Naive thymus-derived CD4-positive, alpha-beta T cell (primary cell): Measurements from ENCODE around the gene CRB2. TPM values are rescaled to one million over a fixed set of nuclear protein-coding genes. Genes with fewer than 3 reads are reported as not detected.

Experiments used
- ATAC-seq: fragments of 150-1000 bp; cut with Tn5 transposase; 2 replicates; pipeline ENCODE4 v1.10.0; 2021; ENCODE audit warnings: mild to moderate bottlenecking, moderate library complexity
- CTCF ChIA-PET: fragments of 350-600 bp; sonication (Branson Sonifier 250); formaldehyde crosslinking; loops from one replicate; lab custom pipeline; 2021; ENCODE audit warnings: antibody characterized with exemption; lab: Charles Lee
- POLR2A ChIA-PET: fragments of 350-600 bp; sonication (Branson Sonifier 250); formaldehyde crosslinking; loops from one replicate; lab custom pipeline; 2021; ENCODE audit warnings: antibody characterized with exemption, inconsistent platforms; lab: Charles Lee
- DNase-seq, 9 donors: peaks; one replicate each; pipeline versions ENCODE4 v3.0.0 to v3.0.0-alpha.2; 2020 to 2022; ENCODE audit warnings: mixed read lengths in 1 of 9
- H3K27ac ChIP-seq: one replicate; pipeline ENCODE4 v1.7.0; 2013; ENCODE audit warnings: mild to moderate bottlenecking, low read depth, low read length, moderate library complexity
- H3K27me3 ChIP-seq, 2 donors: one replicate each; pipeline ENCODE4 v1.7.0; 2013; ENCODE audit warnings: low read length in 2 of 2, mild to moderate bottlenecking in 2 of 2, moderate library complexity in 2 of 2; ENCODE audit not compliant: control insufficient read depth in 2 of 2, insufficient read depth in 2 of 2
- H3K36me3 ChIP-seq, 3 experiments: 1 replicate in 2 of 3; 2 replicates in 1 of 3; pipeline ENCODE4 v1.7.0; 2013; ENCODE audit warnings: low read length in 3 of 3, mild to moderate bottlenecking in 3 of 3, moderate library complexity in 1 of 3; ENCODE audit not compliant: insufficient read depth in 3 of 3, control insufficient read depth in 2 of 3
- H3K4me1 ChIP-seq, 2 donors: one replicate each; pipeline ENCODE4 v1.7.0; 2013; ENCODE audit warnings: low read length in 2 of 2, mild to moderate bottlenecking in 2 of 2, moderate library complexity in 1 of 2; ENCODE audit not compliant: control insufficient read depth in 2 of 2, insufficient read depth in 2 of 2
- H3K4me3 ChIP-seq: 2 replicates; pipeline ENCODE4 v1.7.0; 2013; ENCODE audit warnings: mild to moderate bottlenecking, low read length
- H3K9me3 ChIP-seq, 3 experiments: 1 replicate in 2 of 3; 2 replicates in 1 of 3; pipeline ENCODE4 v1.7.0; 2013; ENCODE audit warnings: low read length in 3 of 3; ENCODE audit not compliant: control insufficient read depth in 2 of 3
- H3K27ac Mint-ChIP-seq, 9 donors: one replicate each; pipeline ENCODE4 v1.8.0; 2020 to 2022; ENCODE audit warnings: mixed read lengths in 9 of 9, mild to moderate bottlenecking in 8 of 9, moderate library complexity in 5 of 9, inconsistent platforms in 2 of 9
- H3K27me3 Mint-ChIP-seq, 5 donors: one replicate each; pipeline ENCODE4 v1.8.0; 2021 to 2022; ENCODE audit warnings: mixed read lengths in 5 of 5, mild to moderate bottlenecking in 1 of 5
- H3K36me3 Mint-ChIP-seq, 5 donors: one replicate each; pipeline ENCODE4 v1.8.0; 2020 to 2022; ENCODE audit warnings: mixed read lengths in 5 of 5, mild to moderate bottlenecking in 3 of 5, inconsistent platforms in 1 of 5
- H3K4me1 Mint-ChIP-seq, 7 donors: one replicate each; pipeline ENCODE4 v1.8.0; 2020 to 2022; ENCODE audit warnings: mixed read lengths in 7 of 7, mild to moderate bottlenecking in 3 of 7, inconsistent platforms in 1 of 7
- H3K4me3 Mint-ChIP-seq, 10 donors: one replicate each; pipeline ENCODE4 v1.8.0; 2020 to 2022; ENCODE audit warnings: mild to moderate bottlenecking in 10 of 10, mixed read lengths in 10 of 10, moderate library complexity in 6 of 10, inconsistent platforms in 2 of 10
- H3K9me3 Mint-ChIP-seq, 11 donors: one replicate each; pipeline ENCODE4 v1.8.0; 2020 to 2022; ENCODE audit warnings: mixed read lengths in 11 of 11, mild to moderate bottlenecking in 4 of 11, inconsistent platforms in 1 of 11, moderate library complexity in 1 of 11
- intact Hi-C, 2 donors: fragments of 100-400 bp; cut with micrococcal nuclease; formaldehyde crosslinking; loops; one replicate each; pipeline ENCODE4 v1.15.1; 2023
- polyA plus RNA-seq, 2 donors: library from polyadenylated mRNA; unstranded; fragments of 300-500 nt; fragmentation: Illumina TruSeq; gene quantifications; one replicate each; pipeline ENCODE4 v1.2.3, GENCODE V29; 2021
- total RNA-seq, 6 experiments: library from RNA in 5 of 6; stranded (reverse) in 5 of 6; gene quantifications; 1 replicate in 5 of 6; 2 replicates in 1 of 6; pipeline ENCODE4 v1.2.3 and lab custom pipeline; 2021 to 2026

Gene CRB2
- total and polyA plus RNA-seq, 7 experiments from 2014 or later, result not detected

- Mint-ChIP-seq H3K27me3 (no peaks in the 10 kb centered on the region), H3K27ac (no peak overlapping the region), H3K36me3 (no peaks in the 10 kb centered on the region), H3K9me3 (no peaks in the 10 kb centered on the region), H3K4me3 (no peak overlapping the region), H3K4me1 (peaks cover 0 to 4% (median 0%) of the 10 kb centered on the region in 7 donors)
- Histone ChIP-seq H3K4me3 (no peak overlapping the region), H3K36me3 (peaks cover 0 to 4% (median 0%) of the 10 kb centered on the region in 3 experiments), H3K27me3 (no peaks in the 10 kb centered on the region), H3K9me3 (no peaks in the 10 kb centered on the region), H3K4me1 (no peaks in the 10 kb centered on the region), H3K27ac (no peak overlapping the region)
- ChIA-PET POLR2A (interaction anchor here (0.6 kb wide), 1 partner anchor 201 kb away, joined by 3 read pairs; no protein-coding TSS in a partner anchor), CTCF (interaction anchor here (0.7 kb wide), 1 partner anchor 353 kb away, joined by 3 read pairs; no protein-coding TSS in a partner anchor)
- no peak for DNase-seq
- intact Hi-C loops, result no loop called here
- no peak for ATAC-seq
Measured at GRCh38 chr9:123382653-123383511, 26.9 kb downstream of the CRB2 start.

GRCh38 chr9:123383512-123384170, 27.6 kb downstream of the CRB2 start:
- Histone ChIP-seq H3K4me3 (no peak overlapping the region), H3K9me3 (no peaks in the 10 kb centered on the region), H3K27me3 (no peaks in the 10 kb centered on the region), H3K36me3 (peaks cover 0 to 4% (median 0%) of the 10 kb centered on the region in 3 experiments), H3K27ac (no peak overlapping the region), H3K4me1 (no peaks in the 10 kb centered on the region)
- ChIA-PET POLR2A (no interaction called here), CTCF (no interaction called here)
- no peaks in the 10 kb centered on the region for H3K36me3 Mint-ChIP-seq
- H3K9me3 Mint-ChIP-seq, result no peaks in the 10 kb centered on the region
- no peak overlapping the region for H3K27ac Mint-ChIP-seq
- H3K27me3 Mint-ChIP-seq, result no peaks in the 10 kb centered on the region
- no peak for ATAC-seq
- intact Hi-C loops, result no loop called here
- peaks cover 0 to 4% (median 0%) of the 10 kb centered on the region in 7 donors for H3K4me1 Mint-ChIP-seq
- no peak for DNase-seq
- no peak overlapping the region for H3K4me3 Mint-ChIP-seq

- no peaks in the 10 kb centered on the region for H3K9me3 Mint-ChIP-seq
- no peaks in the 10 kb centered on the region for H3K27me3 Mint-ChIP-seq
- ATAC-seq (no peak), DNase-seq (no peak)
- Histone ChIP-seq H3K9me3 (no peaks in the 10 kb centered on the region), H3K27me3 (no peaks in the 10 kb centered on the region), H3K27ac (no peak overlapping the region), H3K36me3 (no peaks in the 10 kb centered on the region), H3K4me3 (no peak overlapping the region), H3K4me1 (no peaks in the 10 kb centered on the region)
- peaks cover 0 to 5% (median 0%) of the 10 kb centered on the region in 7 donors for H3K4me1 Mint-ChIP-seq
- H3K27ac Mint-ChIP-seq, result no peak overlapping the region
- intact Hi-C loops, result no loop called here
- H3K36me3 Mint-ChIP-seq, result peaks cover 0 to 10% (median 0%) of the 10 kb centered on the region in 5 donors
- POLR2A ChIA-PET, result no interaction called here
- H3K4me3 Mint-ChIP-seq, result no peak overlapping the region
- CTCF ChIA-PET, result no interaction called here
Measured at GRCh38 chr9:123387686-123388085, 31.7 kb downstream of the CRB2 start.

- peaks cover 0 to 18% (median 4%) of the 10 kb centered on the region in 5 donors for H3K36me3 Mint-ChIP-seq
- H3K36me3 ChIP-seq, result no peaks in the 10 kb centered on the region
- intact Hi-C loops, result no loop called here
- H3K9me3 ChIP-seq, result no peaks in the 10 kb centered on the region
- no peaks in the 10 kb centered on the region for H3K27me3 ChIP-seq
- no peak overlapping the region for H3K27ac Mint-ChIP-seq
- H3K27ac ChIP-seq, result no peak overlapping the region
- no peak for DNase-seq
- no peak overlapping the region for H3K4me3 ChIP-seq
- no peaks in the 10 kb centered on the region for H3K4me1 ChIP-seq
- H3K4me1 Mint-ChIP-seq, result peaks cover 0 to 5% (median 0%) of the 10 kb centered on the region in 7 donors
- POLR2A ChIA-PET, result no interaction called here
- peak; percentile 37 for ATAC-seq
- H3K9me3 Mint-ChIP-seq, result peaks cover 0 to 1% (median 0%) of the 10 kb centered on the region in 11 donors
- H3K27me3 Mint-ChIP-seq, result no peaks in the 10 kb centered on the region
- CTCF ChIA-PET, result no interaction called here
- H3K4me3 Mint-ChIP-seq, result no peak overlapping the region
Measured at GRCh38 chr9:123389070-123389469, 33.1 kb downstream of the CRB2 start.

DNA sequence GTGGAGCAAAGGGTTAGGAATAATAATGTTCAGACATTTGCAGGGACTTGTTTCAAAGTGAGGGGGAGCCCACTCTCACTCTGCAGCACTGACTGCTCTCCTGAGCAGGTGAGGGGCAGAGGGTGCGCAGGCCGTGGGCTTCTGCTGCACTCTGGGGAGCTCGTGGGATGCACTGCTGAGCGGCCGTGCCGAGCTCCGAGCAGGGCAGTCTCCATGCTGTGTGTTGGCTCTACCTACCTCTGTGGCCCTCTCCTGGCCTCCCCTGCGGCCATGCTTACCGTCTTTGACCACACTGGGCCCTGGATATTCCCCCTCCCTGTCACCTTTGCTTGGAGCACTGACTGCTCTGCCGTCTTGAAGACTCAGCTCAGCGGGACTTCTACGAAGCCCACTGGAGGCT, 33.7 kb downstream of the CRB2 start:
- no peaks in the 10 kb centered on the region for H3K9me3 ChIP-seq
- CTCF ChIA-PET, result no interaction called here
- H3K27ac ChIP-seq, result no peak overlapping the region
- peaks cover 0 to 18% (median 4%) of the 10 kb centered on the region in 5 donors for H3K36me3 Mint-ChIP-seq
- intact Hi-C loops, result no loop called here
- peaks cover 0 to 5% (median 0%) of the 10 kb centered on the region in 7 donors for H3K4me1 Mint-ChIP-seq
- H3K4me1 ChIP-seq, result no peaks in the 10 kb centered on the region
- H3K27me3 Mint-ChIP-seq, result no peaks in the 10 kb centered on the region
- ATAC-seq (no peak), DNase-seq (no peak)
- peaks cover 0 to 1% (median 0%) of the 10 kb centered on the region in 11 donors for H3K9me3 Mint-ChIP-seq
- no peak overlapping the region for H3K4me3 Mint-ChIP-seq
- no peaks in the 10 kb centered on the region for H3K27me3 ChIP-seq
- POLR2A ChIA-PET, result no interaction called here
- no peaks in the 10 kb centered on the region for H3K36me3 ChIP-seq
- H3K4me3 ChIP-seq, result no peak overlapping the region
- H3K27ac Mint-ChIP-seq, result peak overlapping the region in 1 of 9 donors; percentile 18

- H3K27me3 ChIP-seq, result no peaks in the 10 kb centered on the region
- Mint-ChIP-seq H3K9me3 (peaks cover 0 to 1% (median 0%) of the 10 kb centered on the region in 11 donors), H3K4me1 (peaks cover 0 to 5% (median 0%) of the 10 kb centered on the region in 7 donors), H3K27ac (no peak overlapping the region), H3K27me3 (no peaks in the 10 kb centered on the region), H3K4me3 (no peak overlapping the region), H3K36me3 (peaks cover 0 to 18% (median 4%) of the 10 kb centered on the region in 5 donors)
- ATAC-seq (no peak), DNase-seq (no peak)
- ChIA-PET CTCF (no interaction called here), POLR2A (no interaction called here)
- H3K4me3 ChIP-seq, result no peak overlapping the region
- H3K36me3 ChIP-seq, result no peaks in the 10 kb centered on the region
- H3K27ac ChIP-seq, result no peak overlapping the region
- no peaks in the 10 kb centered on the region for H3K4me1 ChIP-seq
- no peaks in the 10 kb centered on the region for H3K9me3 ChIP-seq
- intact Hi-C loops, result no loop called here
Measured at GRCh38 chr9:123390337-123391135, 34.5 kb downstream of the CRB2 start.
